GM12878 (cell line): ENCODE measurements around the gene ALDH1A2. TPM values are rescaled to one million over a fixed set of nuclear protein-coding genes. Genes with fewer than 3 reads are reported as not detected.

ENCODE experiments used
- ATAC-seq: fragments of 200-7000 bp; cut with Tn5 transposase; 3 replicates; pipeline ENCODE4 v1.9.1; 2020; ENCODE audit warnings: mild to moderate bottlenecking, moderate library complexity
- BruUV-seq: library from RNA; stranded (reverse); fragments of 400-500 nt; replicated peaks from 2 replicates; lab custom pipeline; 2021; lab: Mats Ljungman, UMichigan
- CTCF ChIA-PET: fragments of 300-600 bp; sonication (Branson Sonifier 250); formaldehyde crosslinking; extraction: SDS; loops from one replicate; lab custom pipeline; 2021; ENCODE audit warnings: inconsistent platforms; lab: Yijun Ruan, JAX
- POLR2A ChIA-PET: fragments of 350-600 bp; formaldehyde crosslinking; extraction: SDS; loops from one replicate; lab custom pipeline; 2021; ENCODE audit warnings: inconsistent platforms; lab: Charles Lee
- RAD21 ChIA-PET: fragments of 300-600 bp; sonication (Branson Sonifier 250); formaldehyde crosslinking; loops from one replicate; lab custom pipeline; 2023; ENCODE audit warnings: antibody characterized with exemption; ENCODE audit not compliant: unreplicated experiment; lab: Charles Lee
- SMC1A ChIA-PET: fragments of 300-600 bp; sonication (Branson Sonifier 250); formaldehyde crosslinking; loops from one replicate; lab custom pipeline; 2023; ENCODE audit not compliant: unreplicated experiment, uncharacterized antibody; lab: Charles Lee
- DNase-seq: peaks from one replicate; pipeline ENCODE4 v3.0.0-alpha.2; 2011; ENCODE audit warnings: low read depth, low spot score
- FAIRE-seq: peaks from 3 replicates; lab custom pipeline; 2011; peaks lifted over from hg19 to GRCh38; lab: Jason Lieb, UNC
- H2AFZ ChIP-seq: 2 replicates; pipeline ENCODE4 v1.6.0; 2011; ENCODE audit warnings: low read depth, low read length, control low read depth; ENCODE audit not compliant: control insufficient read depth
- H3K27ac ChIP-seq: 2 replicates; pipeline ENCODE4 v1.5.1; 2011; ENCODE audit warnings: control low read depth; ENCODE audit not compliant: control insufficient read depth, insufficient read depth
- H3K27me3 ChIP-seq, 2 experiments: replicated peaks in 1 of 2; 2 replicates each; pipeline versions ENCODE4 v1.6.0 to v1.6.1; 2011; ENCODE audit warnings: low read length in 1 of 2; ENCODE audit not compliant: control insufficient read depth in 2 of 2, insufficient read depth in 2 of 2
- H3K36me3 ChIP-seq, 2 experiments: 2 replicates each; pipeline ENCODE4 v1.5.1; 2011; ENCODE audit warnings: low read length in 1 of 2; ENCODE audit not compliant: control insufficient read depth in 2 of 2, insufficient read depth in 2 of 2
- H3K4me1 ChIP-seq: 2 replicates; pipeline ENCODE4 v1.6.1; 2011; ENCODE audit warnings: mild to moderate bottlenecking, low read length, moderate library complexity, mixed read lengths; ENCODE audit not compliant: control insufficient read depth, insufficient read depth
- H3K4me2 ChIP-seq: 2 replicates; pipeline ENCODE4 v1.6.0; 2011; ENCODE audit warnings: control low read depth; ENCODE audit not compliant: control insufficient read depth, insufficient read depth
- H3K4me3 ChIP-seq: fragments of 200-600 bp; sonication (generic); 2 replicates; pipeline ENCODE4 v1.5.1; 2016
- H3K79me2 ChIP-seq: 2 replicates; pipeline ENCODE4 v1.6.0; 2011; ENCODE audit warnings: low read length; ENCODE audit not compliant: control insufficient read depth, insufficient read depth
- H3K9ac ChIP-seq: 2 replicates; pipeline ENCODE4 v1.8.0; 2011; ENCODE audit warnings: low read length, control low read depth, mixed read lengths; ENCODE audit not compliant: control insufficient read depth, insufficient read depth
- H3K9me3 ChIP-seq: replicated peaks from 3 replicates; pipeline ENCODE4 v1.5.1; 2011; ENCODE audit warnings: mild to moderate bottlenecking, low read length; ENCODE audit not compliant: control insufficient read depth, insufficient read depth
- H4K20me1 ChIP-seq: 2 replicates; pipeline ENCODE4 v1.6.0; 2011; ENCODE audit not compliant: control insufficient read depth, insufficient read depth
- CHD4 ChIP-seq: fragments of 200-600 bp; sonication (generic); IDR thresholded peaks from 2 replicates; pipeline ENCODE4 v1.6.1; 2016; ENCODE audit warnings: mild to moderate bottlenecking
- E4F1 ChIP-seq: fragments of 450-650 bp; IDR thresholded peaks from 2 replicates; pipeline ENCODE4 v1.6.1; 2018; ENCODE audit warnings: borderline replicate concordance, mild to moderate bottlenecking; ENCODE audit not compliant: partially characterized antibody
- HDAC6 ChIP-seq: fragments of 200-600 bp; sonication (generic); IDR thresholded peaks from one replicate; pipeline ENCODE4 v1.8.0; 2017; ENCODE audit warnings: antibody characterized with exemption; ENCODE audit not compliant: unreplicated experiment
- IKZF2 ChIP-seq, 2 experiments: fragments of 450-650 bp; IDR thresholded peaks; 2 replicates each; pipeline ENCODE4 v1.6.1; 2017; ENCODE audit warnings: mild to moderate bottlenecking in 2 of 2, moderate library complexity in 2 of 2
- RAD51 ChIP-seq: fragments of 450-650 bp; IDR thresholded peaks from 2 replicates; pipeline ENCODE4 v1.6.1; 2016; ENCODE audit warnings: moderate library complexity, mild to moderate bottlenecking, inconsistent platforms
- RELB ChIP-seq: fragments of 450-650 bp; IDR thresholded peaks from 2 replicates; pipeline ENCODE4 v1.6.1; 2017; ENCODE audit warnings: low read depth, mild to moderate bottlenecking, moderate library complexity
- SPI1 ChIP-seq: IDR thresholded peaks from 2 replicates; pipeline ENCODE4 v1.6.1; 2011; ENCODE audit warnings: low read depth, mild to moderate bottlenecking, low read length, moderate library complexity, borderline replicate concordance; ENCODE audit not compliant: insufficient read depth
- TARDBP ChIP-seq: IDR thresholded peaks from 2 replicates; pipeline ENCODE4 v1.6.1; 2016; ENCODE audit warnings: borderline replicate concordance
- ZNF217 ChIP-seq: fragments of 450-650 bp; IDR thresholded peaks from 2 replicates; pipeline ENCODE4 v1.6.1; 2017; ENCODE audit warnings: antibody characterized with exemption, mild to moderate bottlenecking
- WGBS: methylation state at CpG from one replicate; pipeline ENCODE4 v1.1.6; 2016; ENCODE audit warnings: low lambda C conversion rate; ENCODE audit not compliant: insufficient replicate concordance, insufficient coverage; ENCODE audit errors: missing lambda C conversion rate; 5-methylcytosine and 5-hydroxymethylcytosine counted together
- in situ Hi-C: fragments of 300-500 bp; cut with MboI; formaldehyde crosslinking; loops from 9 replicates; pipeline ENCODE4 v1.14.3; 2018; ENCODE audit warnings: mixed read lengths
- intact Hi-C: fragments of 100-400 bp; cut with micrococcal nuclease; formaldehyde crosslinking; loops from one replicate; pipeline ENCODE4 v1.14.2; 2022; ENCODE audit not compliant: unreplicated experiment
- polyA plus RNA-seq, 11 experiments: library from polyadenylated mRNA; depleted of rRNA in 4 of 11; unstranded in 6 of 11; stranded (reverse) in 5 of 11; fragments of >200 nt; fragmentation: Nextera tagmentation in 4 of 11; fragmentation: Illumina TruSeq in 1 of 11; extraction: Ambion mirVana in 4 of 11; extraction: Trizol in 1 of 11; gene quantifications; 1 replicate in 1 of 11; 2 replicates in 10 of 11; pipeline versions ENCODE4 v1.2.1 to v1.2.3, GENCODE V29; 2011 to 2016; ENCODE audit warnings: inconsistent platforms in 2 of 11, missing spikeins in 2 of 11, low read depth in 1 of 11
- total RNA-seq, 4 experiments: library from RNA; depleted of rRNA in 3 of 4; stranded (reverse); fragments of >200 nt in 3 of 4; fragmentation: Illumina TruSeq in 1 of 4; extraction: Trizol in 1 of 4; gene quantifications; 2 replicates each; pipeline versions ENCODE4 v1.2.1 to v1.2.3, GENCODE V29; 2013 to 2021

Gene ALDH1A2
- total and polyA plus RNA-seq, 10 of the 15 experiments (the other 5 are each of a cell fraction or from before 2014, with no cell fraction given), result 0.06 to 0.92 (median 0.18) TPM; not detected in 5

GRCh38 chr15:57923750-57924149 lies 141.8 kb downstream of the ALDH1A2 start (continued):
- no peak for TF ChIP-seq CHD4
- no peak for TF ChIP-seq IKZF2 (IDR thresholded peaks at IDR 0.05)
- TF ChIP-seq RAD51, result no peak
- no peak for TF ChIP-seq E4F1
- no peak for TF ChIP-seq RELB
- no peak for TF ChIP-seq TARDBP

DNA sequence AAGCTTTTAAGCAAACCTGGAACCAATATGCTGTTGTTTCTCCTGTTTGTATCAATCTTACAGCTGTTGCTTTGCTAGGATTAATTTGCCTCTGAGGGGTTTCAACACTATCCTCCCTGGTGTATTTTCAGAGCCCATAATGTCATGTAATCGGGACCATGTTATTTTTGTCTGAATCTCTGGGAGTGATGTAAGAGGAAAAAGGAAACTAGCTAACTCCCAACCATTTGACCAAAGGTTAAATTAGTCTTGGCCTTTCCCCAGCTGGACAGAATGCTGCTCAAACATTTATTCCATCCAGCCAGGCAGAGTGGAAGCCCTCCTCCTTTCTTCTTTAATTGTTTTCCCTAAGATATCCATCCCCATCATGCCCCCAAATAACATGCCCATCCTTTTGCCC lies 142.2 kb downstream of the ALDH1A2 start:
- ChIA-PET POLR2A (no interaction called here), SMC1A (no interaction called here), RAD21 (no interaction called here), CTCF (no interaction called here)
- H3K9ac ChIP-seq, result no peak overlapping the region
- no TSS peak for BruUV-seq
- TF ChIP-seq SPI1, result no peak
- no peak for TF ChIP-seq HDAC6
- no peak for TF ChIP-seq ZNF217
- H2AFZ ChIP-seq, result no peak overlapping the region
- no peak overlapping the region for H3K4me2 ChIP-seq
- no peaks in the 10 kb centered on the region for H3K4me1 ChIP-seq
- FAIRE-seq (no peak), ATAC-seq (no peak), DNase-seq (no peak)
- H3K4me3 ChIP-seq, result no peak overlapping the region
- no peaks in the 10 kb centered on the region for H4K20me1 ChIP-seq
- H3K79me2 ChIP-seq, result no peaks in the 10 kb centered on the region
- no peaks in the 10 kb centered on the region for H3K9me3 ChIP-seq
- in situ Hi-C loops, result no loop called here
- H3K36me3 ChIP-seq, result no peaks in the 10 kb centered on the region
- 0% methylated on average over 1 of the region's 1 CpG for WGBS
- H3K27me3 ChIP-seq, result no peaks in the 10 kb centered on the region; a peak in 2 of 4 replicates
- intact Hi-C loops, result no loop called here
- no peak overlapping the region for H3K27ac ChIP-seq
